Mucosa of descending colon (tissue), 3 donors: ENCODE measurements around the gene PAPPA2. TPM values are rescaled to one million over a fixed set of nuclear protein-coding genes. Genes with fewer than 3 reads are reported as not detected.
"Not testable (repeated sequence)": the region's sequence is repeated elsewhere in the genome, so short reads cannot be mapped to it uniquely, and the experiment has no call there.

Source experiments
- ATAC-seq: fragments of 200-7000 bp; cut with Tn5 transposase; one replicate; pipeline ENCODE4 v1.9.1; 2020; ENCODE audit warnings: mild to moderate bottlenecking, moderate library complexity
- DNase-seq, 3 donors: peaks; one replicate each; pipeline ENCODE4 v3.0.0-alpha.2; 2020
- H3K36me3 ChIP-seq: fragments of 200-600 bp; one replicate; pipeline ENCODE4 v1.8.0; 2021; ENCODE audit warnings: low read depth, mild to moderate bottlenecking
- H3K4me1 ChIP-seq: fragments of 200-600 bp; one replicate; pipeline ENCODE4 v1.8.0; 2021; ENCODE audit warnings: low read depth, mild to moderate bottlenecking
- H3K4me3 ChIP-seq: fragments of 200-600 bp; one replicate; pipeline ENCODE4 v1.8.0; 2021; ENCODE audit warnings: mild to moderate bottlenecking
- H3K9me3 ChIP-seq: fragments of 200-600 bp; one replicate; pipeline ENCODE4 v1.8.0; 2021; ENCODE audit warnings: mild to moderate bottlenecking
- CTCF ChIP-seq: fragments of 200-600 bp; IDR thresholded peaks from one replicate; pipeline ENCODE4 v1.8.0; 2022; ENCODE audit warnings: antibody characterized with exemption, mild to moderate bottlenecking
- intact Hi-C, 2 donors: fragments of 100-400 bp; cut with DNase I in 1 of 2; cut with micrococcal nuclease in 1 of 2; formaldehyde crosslinking; loops; one replicate each; pipeline versions ENCODE4 v1.11.0 to v1.11.1; 2022; cut with DNase I, micrococcal nuclease
- total RNA-seq, 3 donors: library from RNA; stranded (reverse); fragmentation: NEBNext Ultra II Directional in 2 of 3; extraction: Animal tissue kit (Norgen Biotek cat#: 25700) in 2 of 3; gene quantifications; one replicate each; pipeline versions ENCODE4 v1.2.1 to v1.2.4, GENCODE V29; 2021 to 2023
- donor health status: DM: no; HTN: no; CAD: no; lungs with moderate emphysema.
- donor health status: DM: no; HTN: no; CAD: no.
- donor health status: DM: no; HTN: yes; CAD: no.

PAPPA2 gene
- total RNA-seq, 3 donors from 2014 or later: 1.0 to 5.1 (median 1.1) TPM

- H3K36me3 ChIP-seq: no peaks in the 10 kb centered on the region
- no peaks in the 10 kb centered on the region for H3K4me1 ChIP-seq
- ATAC-seq (no peak), DNase-seq (no peak)
- no peak for TF ChIP-seq CTCF
- intact Hi-C loops: no loop called here
- H3K9me3 ChIP-seq: no peaks in the 10 kb centered on the region
- no peak overlapping the region for H3K4me3 ChIP-seq
Observed at GRCh38 chr1:176444286-176444685, 18.7 kb upstream of the PAPPA2 start.

- Histone ChIP-seq H3K9me3 (no peaks in the 10 kb centered on the region), H3K4me1 (no peaks in the 10 kb centered on the region), H3K4me3 (no peak overlapping the region), H3K36me3 (no peaks in the 10 kb centered on the region)
- DNase-seq (no peak), ATAC-seq (no peak)
- intact Hi-C loops: no loop called here
- TF ChIP-seq CTCF: no peak
Observed at GRCh38 chr1:176445402-176445801, 17.6 kb upstream of the PAPPA2 start.

- TF ChIP-seq CTCF: no peak
- H3K36me3 ChIP-seq: no peaks in the 10 kb centered on the region
- intact Hi-C loops: no loop called here
- DNase-seq (no peak), ATAC-seq (no peak)
- H3K4me3 ChIP-seq: no peak overlapping the region
- H3K9me3 ChIP-seq: peaks cover 3% of the 10 kb centered on the region
- no peaks in the 10 kb centered on the region for H3K4me1 ChIP-seq
Observed at GRCh38 chr1:176448340-176448739, 14.6 kb upstream of the PAPPA2 start.

GRCh38 chr1:176450526-176450925 is 12.4 kb upstream of the PAPPA2 start:
- no peak for DNase-seq
- peaks cover 3% of the 10 kb centered on the region for H3K9me3 ChIP-seq
- no peaks in the 10 kb centered on the region for H3K4me1 ChIP-seq
- no peak overlapping the region for H3K4me3 ChIP-seq
- no peaks in the 10 kb centered on the region for H3K36me3 ChIP-seq
- intact Hi-C loops: no loop called here
- TF ChIP-seq CTCF: no peak
- no peak for ATAC-seq

- H3K4me1 ChIP-seq, DNase-seq, intact Hi-C loops, H3K9me3 ChIP-seq, H3K36me3 ChIP-seq, ATAC-seq, H3K4me3 ChIP-seq: not testable (repeated sequence)
Observed at GRCh38 chr1:176451741-176452140, 11.2 kb upstream of the PAPPA2 start.

GRCh38 chr1:176456795-176457194 is 6.2 kb upstream of the PAPPA2 start:
- no peaks in the 10 kb centered on the region for H3K36me3 ChIP-seq
- intact Hi-C loops: no loop called here
- no peak for TF ChIP-seq CTCF
- ATAC-seq: no peak
- no peak overlapping the region for H3K4me3 ChIP-seq
- H3K4me1 ChIP-seq: no peaks in the 10 kb centered on the region
- peak in 1 of 3 donors; percentile 22 for DNase-seq
- H3K9me3 ChIP-seq: peaks cover 3% of the 10 kb centered on the region
